ENCODE results near the gene FAM162B.
"Not testable (repeated sequence)": the region's sequence is repeated elsewhere in the genome, so short reads cannot be mapped to it uniquely, and the experiment has no call there.

FAM162B gene

DNA sequence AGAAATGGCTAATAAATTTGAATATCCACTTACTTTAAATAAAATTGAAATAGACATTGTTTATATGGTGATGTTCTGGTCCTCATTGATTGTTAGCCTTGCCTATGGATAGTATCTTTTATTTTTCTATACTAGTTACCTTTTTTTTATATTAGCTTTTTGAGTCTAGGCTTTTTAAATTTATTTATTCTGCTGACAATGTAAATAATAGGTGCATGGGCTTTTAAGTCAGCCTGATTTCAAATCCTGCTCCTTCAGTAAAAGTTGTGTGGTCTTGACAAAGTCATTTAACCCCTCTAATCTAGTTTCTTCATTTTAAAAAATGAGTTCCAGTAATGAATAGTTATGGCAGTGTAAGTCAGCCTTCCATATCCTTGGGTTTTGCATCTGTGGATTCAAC lies 38.6 kb downstream of the FAM162B start:
- DNase-seq (ENCODE audit: low read depth) = no peak

DNA sequence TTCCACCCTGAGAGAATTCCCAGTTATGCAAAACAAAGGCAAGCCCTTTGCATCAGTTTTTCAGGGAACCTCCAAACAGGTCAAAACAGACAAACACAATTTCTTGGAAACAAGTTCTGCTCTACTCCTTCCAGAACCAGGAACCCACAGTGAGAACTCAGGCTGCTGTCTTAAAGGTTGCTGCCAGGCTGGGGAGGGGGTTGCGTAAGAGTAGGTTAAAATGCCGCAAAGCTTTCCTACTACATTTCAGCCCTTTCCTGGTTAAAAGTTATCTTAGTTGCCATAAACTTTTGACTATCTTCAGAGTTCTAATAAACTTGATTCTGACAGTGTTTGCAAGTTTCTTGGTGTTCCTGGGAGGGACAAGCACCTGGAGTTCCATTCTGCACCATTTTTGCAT lies 50.8 kb downstream of the FAM162B start:
- no peak for DNase-seq (ENCODE audit: low read depth)

DNA sequence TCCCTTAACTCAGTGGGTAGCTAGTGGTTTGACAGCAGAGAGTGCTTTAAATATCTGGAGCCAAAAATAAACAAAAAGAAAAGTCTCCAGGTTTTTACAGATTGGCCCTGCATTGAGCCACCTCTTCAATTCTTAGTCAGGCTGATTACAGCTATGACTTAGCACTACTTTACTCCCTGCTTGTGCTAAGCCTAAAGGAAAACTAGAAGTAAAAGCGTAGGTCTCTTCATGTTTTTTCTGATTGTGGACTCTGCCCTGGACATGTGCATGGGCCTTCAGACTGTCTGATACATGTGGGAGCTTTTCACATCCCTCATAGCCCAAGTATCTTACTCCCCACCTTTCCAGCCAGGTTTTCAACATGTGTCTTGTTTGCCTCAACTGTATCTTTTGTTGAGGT lies 51.2 kb downstream of the FAM162B start:
- no peak for DNase-seq (ENCODE audit: low read depth)

DNA sequence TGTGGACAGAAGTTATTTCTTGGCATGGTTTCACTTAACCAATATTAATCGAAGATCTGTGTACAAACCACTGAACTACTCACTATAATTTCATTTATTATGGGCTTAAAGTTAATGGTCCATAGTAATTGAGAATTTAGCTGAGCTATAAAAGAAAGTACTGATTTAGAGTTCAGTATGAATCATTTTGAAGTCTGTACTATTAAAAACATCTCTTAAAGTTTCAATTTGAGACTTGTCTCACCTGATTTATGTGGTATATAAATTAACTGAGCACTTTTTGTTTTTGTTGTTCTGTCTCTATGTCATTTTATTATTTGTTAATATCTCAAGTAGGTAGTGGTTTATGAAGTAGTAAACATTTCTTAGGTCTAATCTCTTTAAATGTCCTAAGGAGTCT lies 59.6 kb downstream of the FAM162B start:
- no peak for DNase-seq (ENCODE audit: low read depth)

DNA sequence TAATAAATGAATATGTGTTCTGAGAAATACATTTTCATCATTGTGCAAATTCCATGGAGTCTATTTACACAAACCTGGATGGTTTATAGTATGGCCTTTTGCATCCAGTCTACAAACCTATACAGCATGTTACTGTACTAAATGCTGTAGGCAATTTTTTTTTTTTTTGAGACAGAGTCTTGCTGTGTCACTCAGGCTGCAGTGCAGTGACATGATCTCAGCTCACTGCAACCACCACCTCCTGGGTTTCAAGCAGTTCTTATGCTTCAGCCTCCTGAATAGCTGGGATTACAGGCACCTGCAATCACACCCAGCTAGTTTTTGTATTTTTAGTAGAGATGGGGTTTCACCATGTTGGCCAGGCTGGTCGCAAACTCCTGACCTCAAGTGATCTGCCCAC lies 61.6 kb downstream of the FAM162B start:
- not testable (repeated sequence) for DNase-seq (ENCODE audit: low read depth)

Data from stimulated activated CD8-positive, alpha-beta memory T cell treated with anti-CD3 and anti-CD28 coated beads, Interleukin-7, amount 100 ng/mL, for 24 hours (primary cell).